HFFc6 (cell line): ENCODE measurements around the gene PACSIN1. TPM values are rescaled to one million over a fixed set of nuclear protein-coding genes. Genes with fewer than 3 reads are reported as not detected.

Experiments used
- DNase-seq: peaks from one replicate; pipeline ENCODE4 v3.0.0-alpha.2; 2018
- H3K27ac Mint-ChIP-seq: 2 replicates; pipeline ENCODE4 v1.8.0; 2020; ENCODE audit warnings: mild to moderate bottlenecking, mixed read lengths
- H3K27me3 Mint-ChIP-seq: 2 replicates; pipeline ENCODE4 v1.8.0; 2021; ENCODE audit warnings: mild to moderate bottlenecking, moderate library complexity, mixed read lengths; ENCODE audit not compliant: insufficient read depth
- H3K36me3 Mint-ChIP-seq: 2 replicates; pipeline ENCODE4 v1.8.0; 2021; ENCODE audit warnings: low read depth, mixed read lengths
- H3K4me1 Mint-ChIP-seq: 2 replicates; pipeline ENCODE4 v1.8.0; 2020; ENCODE audit warnings: low read depth, mixed read lengths
- H3K4me3 Mint-ChIP-seq: 2 replicates; pipeline ENCODE4 v1.8.0; 2020; ENCODE audit warnings: mild to moderate bottlenecking, moderate library complexity, mixed read lengths
- H3K9me3 Mint-ChIP-seq: 2 replicates; pipeline ENCODE4 v1.8.0; 2020; ENCODE audit warnings: mild to moderate bottlenecking, mixed read lengths
- total RNA-seq, 6 experiments: library from RNA; stranded (reverse); fragmentation: NEBNext Ultra II Directional; extraction: Animal tissue kit (Norgen Biotek cat#: 25700); gene quantifications; 2 replicates in 1 of 6; 3 replicates in 5 of 6; pipeline ENCODE4 v1.2.3, GENCODE V29; 2021
- TF ChIP-seq, protein P1 (sequence below): fragments of 200-600 bp; sonication (generic); IDR thresholded peaks from 2 replicates; pipeline ENCODE4 v1.5.0; 2021; ENCODE audit warnings: antibody characterized with exemption, mild to moderate bottlenecking

PACSIN1 gene
- total RNA-seq, 6 experiments from 2014 or later, result not detected

DNA sequence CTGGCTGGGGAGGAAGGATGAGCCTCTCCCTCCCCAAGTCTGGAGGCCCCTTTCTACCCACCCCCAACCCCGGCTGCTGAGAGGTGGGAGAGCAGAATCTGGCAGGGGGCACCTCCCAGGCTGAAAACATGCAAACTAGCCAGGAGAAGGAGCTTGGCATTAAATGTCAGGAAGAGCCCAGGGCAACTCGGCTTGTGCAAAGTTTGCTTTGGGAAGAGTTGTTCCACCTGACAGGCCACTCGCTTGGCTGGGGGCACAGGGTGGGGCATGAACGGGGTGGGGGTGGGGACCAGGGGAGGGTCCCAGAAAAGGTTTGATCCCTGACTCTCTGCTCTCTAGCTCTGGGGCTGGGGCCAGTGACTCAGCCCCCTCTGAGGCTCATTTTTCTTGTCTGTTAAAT lies 87.3 kb downstream of the PACSIN1 start:
- H3K27ac Mint-ChIP-seq, result no peak overlapping the region
- peaks cover 5% of the 10 kb centered on the region; the same call in 1 of the 2 replicates for H3K4me1 Mint-ChIP-seq
- H3K4me3 Mint-ChIP-seq, result no peak overlapping the region
- DNase-seq, result no peak
- H3K9me3 Mint-ChIP-seq, result no peaks in the 10 kb centered on the region
- H3K36me3 Mint-ChIP-seq, result no peaks in the 10 kb centered on the region
- TF ChIP-seq, protein P1, sequence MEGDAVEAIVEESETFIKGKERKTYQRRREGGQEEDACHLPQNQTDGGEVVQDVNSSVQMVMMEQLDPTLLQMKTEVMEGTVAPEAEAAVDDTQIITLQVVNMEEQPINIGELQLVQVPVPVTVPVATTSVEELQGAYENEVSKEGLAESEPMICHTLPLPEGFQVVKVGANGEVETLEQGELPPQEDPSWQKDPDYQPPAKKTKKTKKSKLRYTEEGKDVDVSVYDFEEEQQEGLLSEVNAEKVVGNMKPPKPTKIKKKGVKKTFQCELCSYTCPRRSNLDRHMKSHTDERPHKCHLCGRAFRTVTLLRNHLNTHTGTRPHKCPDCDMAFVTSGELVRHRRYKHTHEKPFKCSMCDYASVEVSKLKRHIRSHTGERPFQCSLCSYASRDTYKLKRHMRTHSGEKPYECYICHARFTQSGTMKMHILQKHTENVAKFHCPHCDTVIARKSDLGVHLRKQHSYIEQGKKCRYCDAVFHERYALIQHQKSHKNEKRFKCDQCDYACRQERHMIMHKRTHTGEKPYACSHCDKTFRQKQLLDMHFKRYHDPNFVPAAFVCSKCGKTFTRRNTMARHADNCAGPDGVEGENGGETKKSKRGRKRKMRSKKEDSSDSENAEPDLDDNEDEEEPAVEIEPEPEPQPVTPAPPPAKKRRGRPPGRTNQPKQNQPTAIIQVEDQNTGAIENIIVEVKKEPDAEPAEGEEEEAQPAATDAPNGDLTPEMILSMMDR, result no peak
- H3K27me3 Mint-ChIP-seq, result peaks cover 28% of the 10 kb centered on the region

DNA sequence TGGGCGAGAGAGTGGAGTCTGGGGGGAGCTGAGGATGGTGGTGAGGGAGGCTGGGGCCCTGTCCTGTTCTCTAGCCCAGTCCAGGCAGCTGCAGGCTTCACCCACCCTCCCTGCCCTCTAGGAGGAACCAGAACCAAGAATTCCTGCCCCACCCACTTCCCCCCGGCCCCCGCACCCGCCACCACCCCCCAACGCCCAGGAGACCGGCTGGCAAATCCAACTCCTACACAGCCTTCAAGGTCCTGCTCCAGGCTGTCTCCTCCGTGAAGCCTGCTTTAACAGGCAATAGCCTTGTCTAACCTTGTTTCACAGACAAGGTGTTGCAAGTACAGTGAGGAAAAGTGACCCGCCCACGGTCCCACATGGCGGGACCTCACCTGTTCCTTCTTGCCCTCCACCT lies 87.9 kb downstream of the PACSIN1 start:
- DNase-seq, result no peak
- peaks cover 5% of the 10 kb centered on the region; the same call in 1 of the 2 replicates for H3K4me1 Mint-ChIP-seq
- peaks cover 26% of the 10 kb centered on the region for H3K27me3 Mint-ChIP-seq
- no peaks in the 10 kb centered on the region for H3K36me3 Mint-ChIP-seq
- no peak overlapping the region for H3K27ac Mint-ChIP-seq
- H3K9me3 Mint-ChIP-seq, result no peaks in the 10 kb centered on the region; the same call in 1 of the 2 replicates
- H3K4me3 Mint-ChIP-seq, result no peak overlapping the region
- TF ChIP-seq, protein P1, result no peak

DNA sequence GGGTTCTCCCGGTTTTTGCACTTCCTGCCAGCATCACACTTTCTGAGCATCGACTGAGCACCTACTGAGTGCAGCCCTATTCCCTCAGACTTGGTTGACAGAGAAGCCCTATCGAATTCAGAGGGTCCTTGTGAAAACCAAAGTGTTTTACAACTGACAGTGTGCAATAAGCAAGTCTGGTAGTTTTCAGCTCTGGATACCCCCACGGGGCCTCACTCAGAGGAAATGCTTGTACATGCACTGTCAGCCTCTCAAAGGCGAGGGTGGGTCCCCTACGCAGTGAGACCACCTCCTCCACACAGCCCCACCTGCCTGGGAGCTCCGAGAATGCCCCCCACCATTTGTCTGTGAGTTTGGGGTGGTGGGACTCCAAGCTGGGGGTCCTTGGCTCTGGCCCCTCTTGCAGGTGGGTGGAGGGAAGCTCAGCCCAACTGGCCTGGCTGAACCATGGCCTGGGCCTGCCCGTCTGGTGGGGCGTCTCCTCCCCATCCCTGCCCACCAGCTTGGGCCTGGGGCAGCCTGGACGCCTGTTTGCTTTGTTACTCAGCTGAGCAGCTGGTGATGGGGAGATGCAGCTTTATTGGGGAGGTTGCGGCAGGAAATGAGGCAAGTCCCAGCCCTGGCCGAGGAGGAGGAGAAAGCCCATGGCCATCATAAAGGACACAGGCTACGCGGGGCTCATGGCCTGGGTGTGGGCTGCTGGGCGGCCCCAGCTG lies 88.6 kb downstream of the PACSIN1 start:
- H3K9me3 Mint-ChIP-seq, result no peaks in the 10 kb centered on the region; the same call in 1 of the 2 replicates
- no peak overlapping the region for H3K4me3 Mint-ChIP-seq
- no peaks in the 10 kb centered on the region for H3K36me3 Mint-ChIP-seq
- H3K4me1 Mint-ChIP-seq, result peaks cover 5% of the 10 kb centered on the region; the same call in 1 of the 2 replicates
- peaks cover 24% of the 10 kb centered on the region for H3K27me3 Mint-ChIP-seq
- DNase-seq, result no peak
- H3K27ac Mint-ChIP-seq, result no peak overlapping the region
- TF ChIP-seq, protein P1, result no peak

DNA sequence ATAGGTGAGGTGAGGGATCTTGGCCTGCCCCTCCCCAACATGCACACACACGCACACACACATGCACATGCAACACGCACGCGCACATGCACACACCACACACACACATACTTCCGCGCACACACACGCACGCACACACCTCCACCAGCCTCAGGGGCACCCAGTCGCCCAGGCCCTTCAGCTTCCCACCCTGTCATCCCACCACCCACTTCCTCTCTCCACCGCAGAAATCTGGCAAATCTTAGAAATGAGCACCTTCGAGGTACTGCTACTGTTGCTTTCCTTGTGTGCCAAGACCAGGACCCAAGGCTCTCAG lies 89.1 kb downstream of the PACSIN1 start:
- Mint-ChIP-seq H3K27ac (no peak overlapping the region), H3K27me3 (peaks cover 27% of the 10 kb centered on the region), H3K9me3 (no peaks in the 10 kb centered on the region; the same call in 1 of the 2 replicates), H3K36me3 (no peaks in the 10 kb centered on the region), H3K4me3 (no peak overlapping the region), H3K4me1 (peaks cover 5% of the 10 kb centered on the region; the same call in 1 of the 2 replicates)
- DNase-seq, result no peak
- TF ChIP-seq, protein P1, result no peak

DNA sequence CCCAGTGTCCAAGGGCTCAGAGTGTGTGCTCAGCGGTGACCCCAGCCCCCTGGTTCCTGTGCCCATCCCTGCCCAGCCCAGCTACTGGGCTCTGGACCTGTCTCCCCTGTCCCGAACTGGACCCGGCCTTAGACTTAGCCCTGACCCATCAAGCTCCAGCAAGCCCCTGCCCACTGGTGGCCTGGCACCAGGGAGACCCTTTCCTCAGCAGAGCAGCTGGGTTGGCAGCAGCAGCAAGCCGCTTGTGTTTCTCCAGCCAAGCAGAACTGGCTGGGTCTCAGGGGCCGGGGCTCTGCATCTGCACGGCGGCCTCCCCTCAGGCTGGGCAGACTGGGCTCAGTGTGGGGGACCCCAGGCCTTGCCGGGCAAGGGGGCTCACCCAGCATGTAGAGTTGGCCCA lies 89.5 kb downstream of the PACSIN1 start:
- Mint-ChIP-seq H3K4me1 (peaks cover 8% of the 10 kb centered on the region), H3K36me3 (no peaks in the 10 kb centered on the region), H3K4me3 (no peak overlapping the region), H3K27me3 (peaks cover 27% of the 10 kb centered on the region), H3K9me3 (no peaks in the 10 kb centered on the region; the same call in 1 of the 2 replicates), H3K27ac (no peak overlapping the region)
- no peak for DNase-seq
- TF ChIP-seq, protein P1, result no peak
